Spinal cord (tissue), 10 donors: ENCODE measurements around the gene KMT2E. TPM values are rescaled to one million over a fixed set of nuclear protein-coding genes. Genes with fewer than 3 reads are reported as not detected.

Source experiments
- DNase-seq, 6 donors: peaks; one replicate each; pipeline versions ENCODE4 v3.0.0 to v3.0.0-alpha.2; 2013 to 2015; ENCODE audit warnings: low spot score in 6 of 6, low read depth in 4 of 6
- H3K27ac ChIP-seq: one replicate; pipeline ENCODE4 v1.5.1; 2013; ENCODE audit warnings: low read depth, low read length, control low read depth
- H3K27me3 ChIP-seq: one replicate; pipeline ENCODE4 v1.6.1; 2013; ENCODE audit warnings: low read length; ENCODE audit not compliant: control insufficient read depth, insufficient read depth
- H3K36me3 ChIP-seq: one replicate; pipeline ENCODE4 v1.6.1; 2013; ENCODE audit warnings: low read length; ENCODE audit not compliant: control insufficient read depth, insufficient read depth
- H3K4me1 ChIP-seq: one replicate; pipeline ENCODE4 v1.6.1; 2013; ENCODE audit warnings: low read length; ENCODE audit not compliant: control insufficient read depth, insufficient read depth
- H3K4me3 ChIP-seq: one replicate; pipeline ENCODE4 v1.5.1; 2013; ENCODE audit warnings: low read depth, low read length, control low read depth
- H3K9me3 ChIP-seq: one replicate; pipeline ENCODE4 v1.6.1; 2013; ENCODE audit warnings: low read length; ENCODE audit not compliant: control insufficient read depth, insufficient read depth
- whole genome bisulfite sequencing: methylation state at CpG from one replicate; pipeline ENCODE4 v1.1.5; 2013; ENCODE audit warnings: missing lambda C conversion rate; ENCODE audit not compliant: insufficient coverage; 5-methylcytosine and 5-hydroxymethylcytosine counted together
- polyA plus RNA-seq, 2 donors: library from polyadenylated mRNA; unstranded; fragments of 120-200 nt; gene quantifications; one replicate each; pipeline ENCODE4 v1.2.1, GENCODE V29; 2013; ENCODE audit not compliant: insufficient read length in 2 of 2
- total RNA-seq, 2 donors: library from RNA; depleted of rRNA in 1 of 2; stranded (reverse); fragments of 120-200 nt in 1 of 2; fragments of >200 nt in 1 of 2; gene quantifications; one replicate each; pipeline versions ENCODE4 v1.2.3 to v1.2.4, GENCODE V29; 2013 to 2014
- donor health status: healthy.

The KMT2E gene
- total and polyA plus RNA-seq, 4 donors = 73.1 to 164 (median 88.5) TPM

DNA sequence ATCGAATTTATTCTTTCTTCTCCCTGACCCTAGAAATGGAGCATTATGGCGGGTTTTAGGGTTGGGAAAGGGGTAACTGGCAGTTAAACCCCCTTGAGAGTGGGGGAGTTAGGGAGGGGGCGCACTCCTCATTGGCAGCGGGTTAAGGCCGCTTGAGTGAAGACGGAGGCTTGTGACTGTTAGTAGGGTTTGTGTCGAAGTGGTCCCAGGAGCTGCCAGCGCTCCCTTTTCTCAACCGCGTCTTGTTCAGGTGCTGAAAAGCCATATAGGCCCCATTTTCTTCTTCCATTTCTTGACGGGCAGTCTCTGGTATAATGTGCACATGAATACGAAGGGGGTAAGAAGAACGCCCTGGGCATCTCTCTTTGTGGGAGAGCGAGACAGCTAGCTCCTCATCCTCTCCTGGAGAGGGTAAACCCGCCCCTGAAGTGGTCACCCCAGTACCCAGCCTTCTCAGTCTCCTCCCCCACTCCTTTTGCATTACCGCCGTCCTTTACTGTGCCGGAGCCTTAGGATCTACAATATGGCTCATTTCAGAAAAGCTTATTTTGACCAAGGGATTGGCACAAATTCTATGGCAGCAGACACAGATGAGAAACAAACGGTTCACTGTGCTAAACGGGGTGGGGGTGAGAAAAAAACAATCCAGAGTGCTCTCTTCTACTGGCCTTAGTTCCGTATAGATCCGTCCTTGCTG is 836 bp downstream of the KMT2E start:
- no peaks in the 10 kb centered on the region for H3K27me3 ChIP-seq
- H3K4me3 ChIP-seq = peak overlapping the region; percentile 98
- under 1% methylated on average over 16 of the region's 22 CpGs for WGBS
- H3K9me3 ChIP-seq = no peaks in the 10 kb centered on the region
- peak overlapping the region; percentile 100 for H3K27ac ChIP-seq
- H3K36me3 ChIP-seq = no peaks in the 10 kb centered on the region
- H3K4me1 ChIP-seq = peaks cover 5% of the 10 kb centered on the region
- peak in 5 of 6 donors; percentile 47 to 92 (median 66) for DNase-seq

DNA sequence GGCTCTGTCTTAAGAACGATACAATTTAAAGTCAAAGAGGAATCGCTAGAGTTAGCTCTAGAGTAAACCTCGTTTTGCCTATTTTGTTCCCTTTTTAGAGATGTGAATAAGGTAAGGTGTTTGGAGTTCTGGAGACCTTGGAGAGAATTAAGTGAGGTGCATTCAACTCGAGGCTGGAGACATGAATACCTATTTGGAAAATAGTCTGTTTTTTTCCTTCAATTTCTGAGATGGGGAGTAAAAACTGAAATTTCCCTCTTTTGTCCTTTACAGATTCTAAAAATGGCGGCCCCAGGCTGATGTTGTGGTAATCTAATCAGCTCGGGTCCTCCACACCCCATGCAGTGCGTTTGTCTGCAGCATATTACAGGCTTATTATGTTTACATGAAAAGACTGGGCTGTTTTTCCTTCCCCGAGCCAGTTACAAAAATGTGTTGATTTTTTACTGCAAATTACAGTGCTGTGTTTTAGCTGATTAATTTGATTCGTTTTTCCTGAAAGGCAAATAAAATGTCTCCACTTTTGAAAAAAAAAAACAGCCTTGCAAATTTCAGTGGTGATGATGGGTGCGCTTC is 1.5 kb downstream of the KMT2E start:
- WGBS = 0% methylated on average over 3 of the region's 10 CpGs
- Histone ChIP-seq H3K4me3 (peak overlapping the region; percentile 98), H3K27ac (peak overlapping the region; percentile 100), H3K27me3 (no peaks in the 10 kb centered on the region), H3K36me3 (no peaks in the 10 kb centered on the region), H3K4me1 (peaks cover 10% of the 10 kb centered on the region), H3K9me3 (no peaks in the 10 kb centered on the region)
- peak in 3 of 6 donors; percentile 45 to 89 (median 80) for DNase-seq

DNA sequence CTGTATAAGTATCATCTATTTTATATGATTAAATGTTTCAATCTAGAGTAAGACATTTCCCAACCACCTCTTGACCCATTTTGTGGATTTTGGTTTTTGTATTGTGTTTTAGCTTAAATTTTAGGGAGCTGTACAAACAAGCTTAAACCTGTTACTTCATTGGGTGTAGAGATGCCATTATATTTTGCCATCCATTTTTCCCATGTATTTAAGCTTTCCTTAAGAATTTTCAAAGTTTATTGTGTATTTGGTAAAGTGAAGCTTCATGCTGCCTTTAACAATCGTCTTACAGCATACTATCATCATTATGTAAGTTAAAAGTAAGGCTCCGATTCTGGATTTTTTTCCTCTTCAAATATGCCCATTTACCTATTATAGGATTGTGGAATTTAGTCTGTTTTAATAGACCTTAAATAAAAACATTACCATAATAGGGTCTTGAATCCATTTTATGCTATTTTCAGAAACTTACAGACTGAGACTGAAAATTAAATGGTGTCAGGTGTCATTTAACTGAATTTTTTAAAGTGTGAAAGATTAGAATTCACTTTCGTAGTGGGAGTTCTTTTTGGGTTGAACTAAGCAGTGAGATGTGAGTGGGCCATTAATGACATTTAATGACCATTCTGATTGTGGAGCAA is 2.2 kb downstream of the KMT2E start:
- peak overlapping the region; percentile 100 for H3K27ac ChIP-seq
- WGBS = 11% methylated on average over 1 of the region's 3 CpGs
- H3K9me3 ChIP-seq = no peaks in the 10 kb centered on the region
- no peaks in the 10 kb centered on the region for H3K27me3 ChIP-seq
- peak overlapping the region; percentile 98 for H3K4me3 ChIP-seq
- peak in 2 of 6 donors; percentile 21 to 56 for DNase-seq
- no peaks in the 10 kb centered on the region for H3K36me3 ChIP-seq
- H3K4me1 ChIP-seq = peaks cover 10% of the 10 kb centered on the region

GRCh38 chr7:105016709-105017656 is 3.0 kb downstream of the KMT2E start:
- no peaks in the 10 kb centered on the region for H3K36me3 ChIP-seq
- peak in 1 of 6 donors; percentile 25 for DNase-seq
- H3K9me3 ChIP-seq = no peaks in the 10 kb centered on the region
- H3K4me3 ChIP-seq = peak overlapping the region; percentile 98
- H3K27me3 ChIP-seq = no peaks in the 10 kb centered on the region
- H3K27ac ChIP-seq = peak overlapping the region; percentile 100
- peaks cover 6% of the 10 kb centered on the region for H3K4me1 ChIP-seq
- WGBS = 0% methylated on average over 1 of the region's 5 CpGs

- no CpG with 5 or more reads among the region's 4 CpGs for WGBS
- H3K9me3 ChIP-seq = no peaks in the 10 kb centered on the region
- H3K27ac ChIP-seq = peak overlapping the region; percentile 100
- peaks cover 6% of the 10 kb centered on the region for H3K4me1 ChIP-seq
- peak in 2 of 6 donors; percentile 16 to 46 for DNase-seq
- H3K36me3 ChIP-seq = no peaks in the 10 kb centered on the region
- H3K27me3 ChIP-seq = no peaks in the 10 kb centered on the region
- peak overlapping the region; percentile 98 for H3K4me3 ChIP-seq
Measured at GRCh38 chr7:105017657-105018365, 3.8 kb downstream of the KMT2E start.

DNA sequence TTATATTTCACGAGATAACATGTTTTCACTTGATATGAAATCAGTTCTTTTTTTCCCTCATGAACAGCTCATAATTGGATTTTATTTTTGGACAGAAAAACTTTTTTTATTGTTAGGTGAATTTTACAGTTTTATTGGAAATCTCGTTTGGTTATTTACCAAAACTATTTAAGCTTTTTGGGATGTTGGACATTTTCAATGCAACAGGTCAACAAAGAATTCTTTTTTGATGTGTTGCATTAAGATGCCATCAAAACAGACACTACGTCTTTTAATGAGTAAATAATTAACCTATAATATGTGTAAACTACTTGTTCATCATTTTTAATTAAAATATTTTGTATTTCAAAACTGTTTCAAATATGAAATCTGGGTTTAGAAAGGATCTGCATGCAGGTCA is 5.3 kb downstream of the KMT2E start:
- no CpG with 5 or more reads among the region's 3 CpGs for WGBS
- Histone ChIP-seq H3K36me3 (no peaks in the 10 kb centered on the region), H3K27me3 (no peaks in the 10 kb centered on the region), H3K9me3 (no peaks in the 10 kb centered on the region), H3K27ac (no peak overlapping the region), H3K4me3 (no peak overlapping the region), H3K4me1 (peaks cover 6% of the 10 kb centered on the region)
- DNase-seq = no peak

- H3K36me3 ChIP-seq = no peaks in the 10 kb centered on the region
- peak overlapping the region; percentile 18 for H3K27ac ChIP-seq
- no peak overlapping the region for H3K4me3 ChIP-seq
- H3K9me3 ChIP-seq = no peaks in the 10 kb centered on the region
- peaks cover 6% of the 10 kb centered on the region for H3K4me1 ChIP-seq
- WGBS = no CpG with 5 or more reads among the region's 3 CpGs
- DNase-seq = no peak
- H3K27me3 ChIP-seq = no peaks in the 10 kb centered on the region
Measured at GRCh38 chr7:105020926-105021325, 6.9 kb downstream of the KMT2E start.

DNA sequence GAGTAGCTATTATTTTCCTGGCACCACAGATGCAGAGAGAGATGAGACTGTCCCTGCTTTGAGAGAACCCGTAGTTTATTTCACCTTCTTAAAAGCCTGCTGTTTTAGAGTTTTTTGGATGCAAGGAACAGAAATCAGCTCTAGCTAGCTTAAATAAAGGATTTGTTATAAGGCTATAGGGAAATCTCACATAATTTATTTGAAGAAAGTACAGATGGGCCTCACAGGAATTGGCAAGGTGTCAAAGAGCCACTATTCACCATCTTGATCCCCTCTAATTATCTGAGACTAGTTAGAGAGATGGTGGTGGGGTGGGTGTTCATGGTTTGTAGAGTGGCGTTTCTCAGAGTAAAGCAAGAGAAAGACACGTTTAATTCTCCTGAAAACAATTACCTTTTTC is 7.3 kb downstream of the KMT2E start:
- H3K4me3 ChIP-seq = no peak overlapping the region
- no peaks in the 10 kb centered on the region for H3K36me3 ChIP-seq
- WGBS = no CpG with 5 or more reads among the region's 3 CpGs
- peak overlapping the region; percentile 18 for H3K27ac ChIP-seq
- DNase-seq = peak in 2 of 6 donors; percentile 63 to 65
- no peaks in the 10 kb centered on the region for H3K9me3 ChIP-seq
- H3K27me3 ChIP-seq = no peaks in the 10 kb centered on the region
- peaks cover 6% of the 10 kb centered on the region for H3K4me1 ChIP-seq

- Histone ChIP-seq H3K36me3 (no peaks in the 10 kb centered on the region), H3K9me3 (no peaks in the 10 kb centered on the region), H3K4me3 (no peak overlapping the region), H3K27me3 (no peaks in the 10 kb centered on the region), H3K4me1 (peaks cover 6% of the 10 kb centered on the region), H3K27ac (no peak overlapping the region)
- DNase-seq = no peak
- WGBS = no CpG with 5 or more reads among the region's 3 CpGs
Measured at GRCh38 chr7:105021967-105022366, 8.0 kb downstream of the KMT2E start.
